Neural cell (in vitro differentiated cells): ENCODE data around the gene FAM76B. TPM values are rescaled to one million over a fixed set of nuclear protein-coding genes. Genes with fewer than 3 reads are reported as not detected.

ENCODE experiments used
- H2AFZ ChIP-seq: fragments of 200-600, 300-800 bp; sonication (generic), shearing (Covaris generic); 2 replicates; pipeline ENCODE4 v1.6.0; 2014; ENCODE audit warnings: low read depth, mild to moderate bottlenecking, antibody characterized with exemption, low read length, moderate library complexity
- H3F3A ChIP-seq: fragments of 200-600 bp; shearing (Covaris generic); 2 replicates; pipeline ENCODE4 v1.6.1; 2016; ENCODE audit warnings: mild to moderate bottlenecking, moderate library complexity, mixed read lengths, antibody characterized with exemption, low read length; ENCODE audit not compliant: insufficient read depth, poor library complexity, severe bottlenecking
- H3K27ac ChIP-seq: fragments of 200-600, 300-800 bp; sonication (generic), shearing (Covaris generic); 2 replicates; pipeline ENCODE4 v1.5.1; 2014; ENCODE audit warnings: mild to moderate bottlenecking, low read length, moderate library complexity
- H3K27me3 ChIP-seq: fragments of 300-800, 200-600 bp; sonication (generic), shearing (Covaris generic); 2 replicates; pipeline ENCODE4 v1.6.0; 2014; ENCODE audit warnings: mild to moderate bottlenecking, low read depth, low read length, moderate library complexity; ENCODE audit not compliant: insufficient read depth
- H3K36me3 ChIP-seq: fragments of 300-800, 200-600 bp; sonication (generic), shearing (Covaris generic); 2 replicates; pipeline ENCODE4 v1.5.1; 2014; ENCODE audit warnings: mild to moderate bottlenecking, antibody characterized with exemption, low read length, moderate library complexity; ENCODE audit not compliant: insufficient read depth
- H3K4me2 ChIP-seq: fragments of 300-800, 200-600 bp; sonication (generic), shearing (Covaris generic); 2 replicates; pipeline ENCODE4 v1.6.0; 2014; ENCODE audit warnings: mild to moderate bottlenecking, low read length
- H3K4me3 ChIP-seq: fragments of 300-800, 200-600 bp; sonication (generic), shearing (Covaris generic); 2 replicates; pipeline ENCODE4 v1.5.1; 2014; ENCODE audit warnings: mild to moderate bottlenecking, low read length, moderate library complexity
- H3K79me2 ChIP-seq: fragments of 200-600 bp; shearing (Covaris generic); replicated peaks from 2 replicates; pipeline ENCODE4 v1.6.0; 2014; ENCODE audit warnings: mild to moderate bottlenecking, low read length, moderate library complexity; ENCODE audit not compliant: insufficient read depth
- H3K9ac ChIP-seq: fragments of 300-800, 200-600 bp; sonication (generic), shearing (Covaris generic); 2 replicates; pipeline ENCODE4 v1.6.1; 2016; ENCODE audit warnings: mild to moderate bottlenecking, low read length, mixed read lengths
- H3K9me2 ChIP-seq: fragments of 200-600 bp; shearing (Covaris generic); 2 replicates; pipeline ENCODE4 v1.6.1; 2016; ENCODE audit warnings: mild to moderate bottlenecking, low read length, mixed read lengths; ENCODE audit not compliant: insufficient read depth
- H3K9me3 ChIP-seq: fragments of 200-600, 300-800 bp; sonication (generic), shearing (Covaris generic); 2 replicates; pipeline ENCODE4 v1.6.1; 2016; ENCODE audit warnings: mild to moderate bottlenecking, mixed run types, low read length, moderate library complexity, mixed read lengths
- H4K20me1 ChIP-seq: fragments of 200-600 bp; shearing (Covaris generic); 2 replicates; pipeline ENCODE4 v1.6.1; 2016; ENCODE audit warnings: mild to moderate bottlenecking, mixed run types; ENCODE audit not compliant: insufficient read depth
- EP300 ChIP-seq: fragments of 450-650 bp; conservative IDR thresholded peaks from 2 replicates; pipeline ENCODE4 v1.6.1; 2014; ENCODE audit warnings: antibody characterized with exemption, mild to moderate bottlenecking, moderate library complexity; ENCODE audit not compliant: poor library complexity, severe bottlenecking
- EZH2 ChIP-seq: fragments of 200-600, 300-800 bp; shearing (Covaris generic), sonication (generic); IDR thresholded peaks from 2 replicates; pipeline ENCODE4 v1.6.1; 2014; ENCODE audit warnings: antibody characterized with exemption, low read length, borderline replicate concordance, mild to moderate bottlenecking; ENCODE audit not compliant: insufficient read depth, poor library complexity, severe bottlenecking
- MXI1 ChIP-seq: fragments of 450-650 bp; conservative IDR thresholded peaks from 2 replicates; pipeline ENCODE4 v1.6.1; 2014; ENCODE audit warnings: antibody characterized with exemption, mild to moderate bottlenecking; ENCODE audit not compliant: poor library complexity, severe bottlenecking
- POLR2AphosphoS5 ChIP-seq: IDR thresholded peaks from 2 replicates; pipeline ENCODE4 v1.6.1; 2012
- RAD21 ChIP-seq: fragments of 450-650 bp; conservative IDR thresholded peaks from 2 replicates; pipeline ENCODE4 v1.6.1; 2014; ENCODE audit warnings: antibody characterized with exemption, mild to moderate bottlenecking, moderate library complexity
- REST ChIP-seq: IDR thresholded peaks from 2 replicates; pipeline ENCODE4 v1.6.1; 2012; ENCODE audit warnings: borderline replicate concordance
- SMC3 ChIP-seq: fragments of 450-650 bp; conservative IDR thresholded peaks from 2 replicates; pipeline ENCODE4 v1.6.1; 2014; ENCODE audit warnings: antibody characterized with exemption, mild to moderate bottlenecking, moderate library complexity; ENCODE audit not compliant: poor library complexity
- TAF1 ChIP-seq: IDR thresholded peaks from 2 replicates; pipeline ENCODE4 v1.6.1; 2012; ENCODE audit warnings: low read depth
- polyA plus RNA-seq: library from polyadenylated mRNA; depleted of rRNA; stranded (reverse); fragments of >200 nt; gene quantifications from 2 replicates; pipeline ENCODE4 v1.2.3, GENCODE V29; 2014
- TF ChIP-seq, protein P1 (sequence below): fragments of 450-650 bp; IDR thresholded peaks from 2 replicates; pipeline ENCODE4 v1.5.1; 2014; ENCODE audit warnings: antibody characterized with exemption, mild to moderate bottlenecking, moderate library complexity; ENCODE audit not compliant: poor library complexity, severe bottlenecking

Gene FAM76B
- polyA plus RNA-seq, 1 donor from 2014 or later = 139 TPM

DNA sequence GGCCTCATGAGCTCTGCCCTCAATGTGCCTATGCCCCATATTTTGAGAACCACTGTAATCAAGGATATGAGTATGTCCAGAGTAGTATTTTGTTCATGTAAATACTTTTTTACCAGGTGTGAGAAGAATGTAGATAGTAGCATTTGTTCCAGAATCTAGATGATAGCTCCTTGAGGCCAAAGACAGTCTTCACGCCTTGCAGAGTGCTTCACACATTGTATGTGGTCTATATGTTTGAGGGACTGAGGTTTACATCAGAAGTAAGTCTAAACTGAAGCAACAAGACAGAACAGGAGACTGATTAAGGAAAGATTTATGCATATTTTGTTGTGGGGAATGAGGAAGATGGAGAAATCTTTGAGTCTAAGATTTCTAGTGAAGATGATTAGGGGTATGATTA, 13.2 kb upstream of the FAM76B start:
- H3K79me2 ChIP-seq = peaks cover 16% of the 10 kb centered on the region
- no peaks in the 10 kb centered on the region for H3K27me3 ChIP-seq
- H3K9ac ChIP-seq = no peak overlapping the region
- H2AFZ ChIP-seq = no peak overlapping the region
- H3K9me3 ChIP-seq = peaks cover 4% of the 10 kb centered on the region
- H3F3A ChIP-seq = no peaks in the 10 kb centered on the region
- no peak overlapping the region for H3K4me3 ChIP-seq
- H3K27ac ChIP-seq = no peak overlapping the region
- no peaks in the 10 kb centered on the region for H3K9me2 ChIP-seq
- TF ChIP-seq SMC3 = no peak
- no peak for TF ChIP-seq REST
- no peak for TF ChIP-seq EZH2
- TF ChIP-seq MXI1 = no peak
- no peak for TF ChIP-seq EP300
- TF ChIP-seq, protein P1, sequence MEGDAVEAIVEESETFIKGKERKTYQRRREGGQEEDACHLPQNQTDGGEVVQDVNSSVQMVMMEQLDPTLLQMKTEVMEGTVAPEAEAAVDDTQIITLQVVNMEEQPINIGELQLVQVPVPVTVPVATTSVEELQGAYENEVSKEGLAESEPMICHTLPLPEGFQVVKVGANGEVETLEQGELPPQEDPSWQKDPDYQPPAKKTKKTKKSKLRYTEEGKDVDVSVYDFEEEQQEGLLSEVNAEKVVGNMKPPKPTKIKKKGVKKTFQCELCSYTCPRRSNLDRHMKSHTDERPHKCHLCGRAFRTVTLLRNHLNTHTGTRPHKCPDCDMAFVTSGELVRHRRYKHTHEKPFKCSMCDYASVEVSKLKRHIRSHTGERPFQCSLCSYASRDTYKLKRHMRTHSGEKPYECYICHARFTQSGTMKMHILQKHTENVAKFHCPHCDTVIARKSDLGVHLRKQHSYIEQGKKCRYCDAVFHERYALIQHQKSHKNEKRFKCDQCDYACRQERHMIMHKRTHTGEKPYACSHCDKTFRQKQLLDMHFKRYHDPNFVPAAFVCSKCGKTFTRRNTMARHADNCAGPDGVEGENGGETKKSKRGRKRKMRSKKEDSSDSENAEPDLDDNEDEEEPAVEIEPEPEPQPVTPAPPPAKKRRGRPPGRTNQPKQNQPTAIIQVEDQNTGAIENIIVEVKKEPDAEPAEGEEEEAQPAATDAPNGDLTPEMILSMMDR = no peak
- TF ChIP-seq TAF1 = no peak
- TF ChIP-seq POLR2AphosphoS5 = no peak
- TF ChIP-seq RAD21 = no peak
- H4K20me1 ChIP-seq = no peaks in the 10 kb centered on the region
- peaks cover 13% of the 10 kb centered on the region for H3K36me3 ChIP-seq
- H3K4me2 ChIP-seq = no peak overlapping the region

DNA sequence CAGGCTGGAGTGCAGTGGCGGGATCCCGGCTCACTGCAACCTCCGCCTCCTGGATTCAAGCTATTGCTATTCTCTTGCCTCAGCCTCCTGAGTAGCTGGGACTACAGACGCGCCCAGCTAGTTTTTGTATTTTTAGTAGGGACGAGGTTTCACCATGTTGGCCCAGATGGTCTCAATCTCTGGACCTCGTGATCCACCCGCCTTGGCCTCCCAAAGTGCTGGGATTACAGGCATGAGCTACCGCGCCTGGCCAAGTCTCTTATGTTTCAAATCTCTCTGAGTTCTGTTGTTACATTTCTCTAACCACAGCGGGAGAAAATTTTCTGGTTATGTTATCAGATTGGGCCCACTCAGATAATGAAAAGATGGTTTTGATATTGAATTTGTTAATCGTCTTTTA, 10.9 kb upstream of the FAM76B start:
- no peak overlapping the region for H3K27ac ChIP-seq
- H3K9me3 ChIP-seq = no peaks in the 10 kb centered on the region
- TF ChIP-seq MXI1 = no peak
- no peaks in the 10 kb centered on the region for H3F3A ChIP-seq
- no peaks in the 10 kb centered on the region for H4K20me1 ChIP-seq
- H3K9me2 ChIP-seq = no peaks in the 10 kb centered on the region
- no peak overlapping the region for H3K4me2 ChIP-seq
- H3K27me3 ChIP-seq = no peaks in the 10 kb centered on the region
- H3K4me3 ChIP-seq = no peak overlapping the region
- H3K36me3 ChIP-seq = peaks cover 13% of the 10 kb centered on the region
- H3K9ac ChIP-seq = no peak overlapping the region
- peaks cover 33% of the 10 kb centered on the region for H3K79me2 ChIP-seq
- H2AFZ ChIP-seq = no peak overlapping the region

GRCh38 chr11:95799546-95799945, 10.0 kb upstream of the FAM76B start:
- Histone ChIP-seq H3K79me2 (peaks cover 41% of the 10 kb centered on the region), H3K4me2 (no peak overlapping the region), H3K4me3 (no peak overlapping the region), H2AFZ (no peak overlapping the region), H3K27ac (no peak overlapping the region), H3F3A (no peaks in the 10 kb centered on the region), H3K9me3 (no peaks in the 10 kb centered on the region), H3K9me2 (no peaks in the 10 kb centered on the region), H4K20me1 (no peaks in the 10 kb centered on the region), H3K27me3 (no peaks in the 10 kb centered on the region), H3K9ac (no peak overlapping the region), H3K36me3 (peaks cover 5% of the 10 kb centered on the region)
- no peak for TF ChIP-seq POLR2AphosphoS5
- no peak for TF ChIP-seq MXI1
- TF ChIP-seq, protein P1 = no peak
- TF ChIP-seq EP300 = no peak
- no peak for TF ChIP-seq TAF1
- no peak for TF ChIP-seq SMC3
- TF ChIP-seq REST = no peak
- no peak for TF ChIP-seq RAD21
- TF ChIP-seq EZH2 = no peak
